GM21619 (cell line): ENCODE measurements around the gene ACACA.
"Not testable (repeated sequence)": the region's sequence is repeated elsewhere in the genome, so short reads cannot be mapped to it uniquely, and the experiment has no call there.

ENCODE experiments used
- ATAC-seq: cut with Tn5 transposase; IDR thresholded peaks from one replicate; pipeline ENCODE4 v1.9.1; 2021; ENCODE audit not compliant: unreplicated experiment

The ACACA gene

GRCh38 chr17:37083456-37083855 lies 323.2 kb downstream of the ACACA start:
- ATAC-seq, result no peak

- no peak for ATAC-seq
Observed at GRCh38 chr17:37082985-37083384, 323.7 kb downstream of the ACACA start.

- no peak for ATAC-seq
Observed at GRCh38 chr17:37082311-37082860, 324.2 kb downstream of the ACACA start.

GRCh38 chr17:37081287-37081686 lies 325.3 kb downstream of the ACACA start:
- ATAC-seq, result no peak

- no peak for ATAC-seq
Observed at GRCh38 chr17:37079735-37080134, 326.9 kb downstream of the ACACA start.

- ATAC-seq, result no peak
Observed at GRCh38 chr17:37079065-37079708, 327.4 kb downstream of the ACACA start.

- ATAC-seq, result not testable (repeated sequence)
Observed at GRCh38 chr17:37073464-37073863, 333.2 kb downstream of the ACACA start.

GRCh38 chr17:37069087-37069486 lies 337.5 kb downstream of the ACACA start:
- ATAC-seq, result no peak

GRCh38 chr17:37068266-37068665 lies 338.4 kb downstream of the ACACA start:
- ATAC-seq, result no peak

- ATAC-seq, result no peak
Observed at GRCh38 chr17:37067555-37068111, 339.0 kb downstream of the ACACA start.

- ATAC-seq, result no peak
Observed at GRCh38 chr17:37066322-37067255, 340.0 kb downstream of the ACACA start.

GRCh38 chr17:37065486-37066321 lies 340.9 kb downstream of the ACACA start:
- ATAC-seq, result no peak

GRCh38 chr17:37064956-37065355 lies 341.7 kb downstream of the ACACA start:
- ATAC-seq, result no peak

GRCh38 chr17:37064206-37064605 lies 342.4 kb downstream of the ACACA start:
- ATAC-seq, result no peak

GRCh38 chr17:37062021-37062420 lies 344.6 kb downstream of the ACACA start:
- no peak for ATAC-seq

GRCh38 chr17:37060928-37061327 lies 345.7 kb downstream of the ACACA start:
- ATAC-seq, result no peak

- no peak for ATAC-seq
Observed at GRCh38 chr17:37060094-37060493, 346.5 kb downstream of the ACACA start.

GRCh38 chr17:37059493-37059892 lies 347.1 kb downstream of the ACACA start:
- ATAC-seq, result no peak

- ATAC-seq, result no peak
Observed at GRCh38 chr17:37056622-37057021, 350.0 kb downstream of the ACACA start.

GRCh38 chr17:37054894-37055293 lies 351.7 kb downstream of the ACACA start:
- no peak for ATAC-seq

- ATAC-seq, result no peak
Observed at GRCh38 chr17:37052450-37052849, 354.2 kb downstream of the ACACA start.
